ENCODE measurements around the gene CCDC86. TPM values are rescaled to one million over a fixed set of nuclear protein-coding genes. Genes with fewer than 3 reads are reported as not detected.
"Not testable (repeated sequence)": the region's sequence is repeated elsewhere in the genome, so short reads cannot be mapped to it uniquely, and the experiment has no call there.

CCDC86 gene
- total RNA-seq, 2 donors from 2014 or later: 25.9 to 85.7 TPM

DNA sequence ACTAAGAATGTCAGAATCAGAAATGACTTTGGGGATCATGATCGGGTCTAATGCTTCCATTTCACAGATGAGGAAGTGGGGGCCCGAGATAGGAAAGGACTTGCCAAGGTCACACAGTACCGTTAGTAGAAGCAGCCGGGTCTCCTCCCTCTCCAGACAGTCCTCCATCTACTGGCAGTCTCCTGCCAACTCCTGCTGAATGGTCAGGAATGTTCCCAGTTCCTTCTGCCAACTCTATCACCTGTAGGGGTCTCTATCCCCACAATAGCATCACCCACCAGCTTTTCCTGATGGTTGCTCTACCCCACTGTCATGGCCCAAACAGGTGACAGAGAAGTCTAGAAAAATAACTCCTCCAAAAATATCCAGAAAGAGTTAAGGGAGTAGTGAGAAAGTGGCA is 23.9 kb upstream of the CCDC86 start:
- no peaks in the 10 kb centered on the region for H3K4me1 Mint-ChIP-seq
- H3K27ac Mint-ChIP-seq: no peak overlapping the region
- no peak for ATAC-seq (replicated peaks)
- H3K4me3 Mint-ChIP-seq: no peak overlapping the region
- no peaks in the 10 kb centered on the region for H3K9me3 Mint-ChIP-seq
- H3K27me3 Mint-ChIP-seq: no peaks in the 10 kb centered on the region
- no peaks in the 10 kb centered on the region for H3K36me3 Mint-ChIP-seq (ENCODE audit: low read depth)

DNA sequence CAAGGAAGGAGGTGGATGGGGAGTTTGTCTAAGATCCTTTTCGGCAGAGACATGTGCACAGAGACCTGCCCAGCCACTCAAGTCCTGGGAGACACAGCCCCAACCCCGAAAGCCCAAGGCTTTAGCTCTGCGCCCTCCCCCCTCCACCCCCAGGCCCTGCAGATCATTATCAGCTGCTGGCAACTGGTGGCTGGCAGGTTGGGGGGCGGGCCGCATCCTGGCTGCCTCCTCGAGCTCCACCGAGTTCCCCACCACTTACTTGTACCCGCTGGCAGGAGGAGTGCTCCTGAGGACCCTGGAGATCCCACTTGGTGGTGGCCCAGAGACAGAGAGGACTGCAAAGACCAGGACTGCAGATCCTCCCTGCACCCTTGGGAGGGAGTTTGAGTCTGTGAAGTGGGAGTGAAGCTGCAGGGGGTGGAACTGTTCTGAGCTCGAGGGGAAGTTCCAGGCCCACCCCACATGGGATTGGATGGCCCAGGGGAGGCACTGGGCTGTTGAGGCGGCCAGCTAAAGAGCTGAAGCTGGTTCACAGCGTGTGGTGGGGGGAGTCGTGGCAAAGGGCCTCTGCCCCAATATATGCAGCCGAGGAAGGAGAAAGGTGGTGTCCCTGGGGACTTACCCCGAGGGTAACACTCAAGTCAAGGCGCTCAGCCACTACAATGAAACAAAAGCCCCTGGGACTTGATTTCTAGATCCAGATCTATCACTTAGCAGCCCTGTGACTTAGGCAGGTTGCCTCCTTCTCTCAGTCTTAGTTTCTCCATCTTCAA is 19.9 kb upstream of the CCDC86 start:
- no peak overlapping the region for H3K27ac Mint-ChIP-seq
- no peaks in the 10 kb centered on the region for H3K27me3 Mint-ChIP-seq
- no peak for ATAC-seq (replicated peaks)
- H3K9me3 Mint-ChIP-seq: no peaks in the 10 kb centered on the region
- no peak overlapping the region for H3K4me3 Mint-ChIP-seq
- H3K4me1 Mint-ChIP-seq: no peaks in the 10 kb centered on the region
- H3K36me3 Mint-ChIP-seq (ENCODE audit: low read depth): no peaks in the 10 kb centered on the region

DNA sequence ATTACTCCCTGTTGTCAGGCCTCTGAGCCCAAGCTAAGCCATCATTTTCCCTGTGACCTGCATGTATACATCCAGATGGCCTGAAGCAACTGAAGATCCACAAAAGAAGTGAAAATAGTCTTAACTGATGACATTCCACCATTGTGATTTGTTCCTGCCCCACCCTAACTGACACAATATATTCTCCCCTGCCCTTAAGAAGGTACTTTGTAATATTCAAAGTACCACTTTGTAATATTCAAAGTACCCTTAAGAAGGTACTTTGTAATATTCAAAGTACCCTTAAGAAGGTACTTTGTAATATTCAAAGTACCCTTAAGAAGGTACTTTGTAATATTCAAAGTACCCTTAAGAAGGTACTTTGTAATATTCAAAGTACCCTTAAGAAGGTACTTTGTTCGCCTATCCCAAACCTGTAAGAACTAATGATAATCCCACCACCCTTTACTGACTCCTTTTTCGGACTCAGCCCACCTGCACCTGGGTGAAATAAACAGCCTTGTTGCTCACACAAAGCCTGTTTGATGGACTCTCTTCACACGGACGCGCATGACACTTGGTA is 18.1 kb upstream of the CCDC86 start:
- H3K36me3 Mint-ChIP-seq (ENCODE audit: low read depth); H3K4me3 Mint-ChIP-seq; H3K27me3 Mint-ChIP-seq; H3K4me1 Mint-ChIP-seq; H3K27ac Mint-ChIP-seq; ATAC-seq (replicated peaks); H3K9me3 Mint-ChIP-seq: not testable (repeated sequence)

DNA sequence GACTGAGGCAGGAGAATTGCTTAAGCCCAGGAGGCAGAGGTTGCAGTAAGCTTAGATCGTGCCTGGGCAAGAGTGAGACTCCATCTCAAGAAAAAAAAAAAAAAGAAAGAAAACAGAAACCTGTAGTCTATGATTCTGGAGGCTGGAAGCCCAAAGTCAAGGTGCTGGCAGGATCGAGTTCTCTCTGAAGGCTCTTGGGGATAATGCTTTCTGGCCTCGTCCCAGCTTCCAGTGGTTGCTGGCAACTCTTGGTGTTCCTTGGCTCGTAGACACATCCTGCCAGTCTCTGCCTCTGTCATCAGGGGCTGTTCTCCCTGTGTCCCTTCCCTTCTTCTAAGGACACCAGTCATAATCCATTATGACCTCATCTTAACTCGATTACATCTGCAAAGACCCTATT is 16.8 kb upstream of the CCDC86 start:
- Mint-ChIP-seq H3K4me1 (no peaks in the 10 kb centered on the region), H3K36me3 (ENCODE audit: low read depth) (no peaks in the 10 kb centered on the region), H3K9me3 (no peaks in the 10 kb centered on the region), H3K27ac (no peak overlapping the region), H3K4me3 (no peak overlapping the region), H3K27me3 (peaks cover 4% of the 10 kb centered on the region)
- no peak for ATAC-seq (replicated peaks)

DNA sequence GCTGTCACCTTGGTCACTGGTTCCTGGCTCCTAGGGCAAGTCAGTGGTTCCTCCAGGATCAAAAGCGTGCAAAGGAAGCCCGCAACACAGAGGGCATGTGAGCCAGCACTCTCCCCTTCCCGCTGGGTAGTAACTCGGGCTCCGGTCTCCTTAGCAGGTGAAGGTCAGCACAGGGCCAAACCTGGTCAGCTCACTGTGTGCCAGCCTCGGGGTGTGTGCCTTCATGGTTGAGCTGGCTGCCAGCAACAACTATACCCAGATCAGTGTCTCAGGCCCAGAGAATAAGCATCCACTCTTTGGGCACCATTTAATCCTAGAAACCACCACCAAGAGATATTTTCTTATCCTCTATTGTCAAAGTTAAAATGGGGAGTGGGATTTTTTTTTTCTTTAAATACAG is 16.1 kb upstream of the CCDC86 start:
- H3K27ac Mint-ChIP-seq: no peak overlapping the region
- H3K27me3 Mint-ChIP-seq: peaks cover 4% of the 10 kb centered on the region
- ATAC-seq (replicated peaks): no peak
- no peaks in the 10 kb centered on the region for H3K4me1 Mint-ChIP-seq
- no peak overlapping the region for H3K4me3 Mint-ChIP-seq
- no peaks in the 10 kb centered on the region for H3K36me3 Mint-ChIP-seq (ENCODE audit: low read depth)
- no peaks in the 10 kb centered on the region for H3K9me3 Mint-ChIP-seq

DNA sequence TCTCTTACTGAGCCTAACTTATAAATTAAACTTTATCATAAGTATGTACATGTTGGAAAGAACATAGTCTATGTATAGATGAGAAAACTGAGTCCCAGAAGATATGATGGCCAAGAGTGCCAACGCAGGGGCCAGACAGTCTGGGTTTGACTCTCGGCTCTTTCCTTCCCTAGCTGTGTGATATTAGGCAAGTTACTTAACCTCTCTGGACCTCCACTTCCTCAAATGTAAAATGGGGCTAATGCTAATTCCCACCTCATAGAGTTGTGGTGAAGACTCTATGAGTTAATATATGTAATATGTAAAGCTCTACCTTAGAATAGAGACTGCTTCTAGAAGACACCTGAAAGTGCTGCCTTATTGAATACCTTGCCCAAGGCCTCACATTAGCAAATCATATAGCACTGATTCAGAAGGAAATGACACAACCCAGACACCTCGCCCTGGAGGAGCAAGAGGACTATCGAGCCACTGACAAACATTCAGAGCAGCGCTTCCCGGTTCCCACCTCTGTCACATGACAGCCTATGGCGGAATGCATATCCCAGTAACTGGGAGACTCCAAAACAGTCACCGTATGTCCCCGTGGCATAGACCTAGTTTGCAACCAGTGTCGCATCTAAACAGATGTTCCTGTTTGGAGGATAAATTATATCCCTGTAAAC is 11.3 kb upstream of the CCDC86 start:
- H3K4me3 Mint-ChIP-seq: no peak overlapping the region
- no peaks in the 10 kb centered on the region for H3K4me1 Mint-ChIP-seq
- no peaks in the 10 kb centered on the region for H3K36me3 Mint-ChIP-seq (ENCODE audit: low read depth)
- ATAC-seq (replicated peaks): peak; percentile 10
- H3K27me3 Mint-ChIP-seq: peaks cover 12% of the 10 kb centered on the region
- H3K9me3 Mint-ChIP-seq: no peaks in the 10 kb centered on the region
- H3K27ac Mint-ChIP-seq: no peak overlapping the region

DNA sequence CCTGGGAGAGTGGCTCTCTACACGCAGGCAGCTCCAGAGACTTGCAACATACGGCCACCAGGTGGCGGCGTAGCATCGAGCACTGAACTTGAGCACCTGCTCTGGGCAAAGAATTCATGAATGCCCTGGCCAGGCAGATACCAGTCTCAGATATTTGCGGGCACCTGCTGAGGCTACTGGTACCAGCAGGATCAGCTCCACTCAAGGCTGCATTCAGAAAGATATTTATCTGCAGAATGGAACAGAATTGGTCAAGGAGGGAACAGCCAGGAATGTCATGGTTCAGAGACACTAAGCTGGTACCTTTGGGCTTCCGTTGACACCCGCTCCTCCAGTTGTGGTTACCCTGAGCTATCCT is 10.8 kb upstream of the CCDC86 start:
- no peaks in the 10 kb centered on the region for H3K4me1 Mint-ChIP-seq
- H3K9me3 Mint-ChIP-seq: no peaks in the 10 kb centered on the region
- H3K4me3 Mint-ChIP-seq: no peak overlapping the region
- no peak overlapping the region for H3K27ac Mint-ChIP-seq
- H3K27me3 Mint-ChIP-seq: peaks cover 12% of the 10 kb centered on the region
- ATAC-seq (replicated peaks): peak; percentile 91
- no peaks in the 10 kb centered on the region for H3K36me3 Mint-ChIP-seq (ENCODE audit: low read depth)

DNA sequence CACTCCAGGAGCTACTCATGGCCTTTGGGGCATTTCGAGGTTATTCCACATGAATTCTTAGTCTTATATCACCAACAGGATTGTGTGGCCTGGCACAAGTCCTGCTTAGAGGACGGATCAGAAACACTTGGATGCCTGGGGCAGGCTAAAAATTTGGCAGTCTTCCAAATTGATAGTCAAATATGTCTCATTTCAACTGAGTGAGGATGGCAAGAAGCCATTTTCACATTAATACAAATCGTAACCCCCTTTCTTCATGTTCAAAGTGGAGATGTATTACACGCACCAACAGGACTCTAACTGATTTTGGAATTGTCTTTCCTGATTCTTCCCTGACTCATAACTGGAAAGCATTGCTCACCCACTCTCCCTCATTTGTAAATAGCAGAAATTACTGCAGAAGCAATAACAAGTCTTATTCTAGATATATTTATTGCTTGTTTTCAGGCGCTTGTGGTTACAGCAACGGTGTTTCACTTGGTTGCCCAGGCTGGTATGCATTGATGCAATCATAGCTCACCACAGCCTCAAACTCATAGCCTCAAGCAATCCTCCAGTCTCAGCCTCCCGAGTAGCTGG is 10.3 kb upstream of the CCDC86 start:
- peak; percentile 18 for ATAC-seq (replicated peaks)
- no peak overlapping the region for H3K4me3 Mint-ChIP-seq
- no peaks in the 10 kb centered on the region for H3K4me1 Mint-ChIP-seq
- H3K27ac Mint-ChIP-seq: no peak overlapping the region
- no peaks in the 10 kb centered on the region for H3K36me3 Mint-ChIP-seq (ENCODE audit: low read depth)
- H3K9me3 Mint-ChIP-seq: no peaks in the 10 kb centered on the region
- peaks cover 12% of the 10 kb centered on the region for H3K27me3 Mint-ChIP-seq

DNA sequence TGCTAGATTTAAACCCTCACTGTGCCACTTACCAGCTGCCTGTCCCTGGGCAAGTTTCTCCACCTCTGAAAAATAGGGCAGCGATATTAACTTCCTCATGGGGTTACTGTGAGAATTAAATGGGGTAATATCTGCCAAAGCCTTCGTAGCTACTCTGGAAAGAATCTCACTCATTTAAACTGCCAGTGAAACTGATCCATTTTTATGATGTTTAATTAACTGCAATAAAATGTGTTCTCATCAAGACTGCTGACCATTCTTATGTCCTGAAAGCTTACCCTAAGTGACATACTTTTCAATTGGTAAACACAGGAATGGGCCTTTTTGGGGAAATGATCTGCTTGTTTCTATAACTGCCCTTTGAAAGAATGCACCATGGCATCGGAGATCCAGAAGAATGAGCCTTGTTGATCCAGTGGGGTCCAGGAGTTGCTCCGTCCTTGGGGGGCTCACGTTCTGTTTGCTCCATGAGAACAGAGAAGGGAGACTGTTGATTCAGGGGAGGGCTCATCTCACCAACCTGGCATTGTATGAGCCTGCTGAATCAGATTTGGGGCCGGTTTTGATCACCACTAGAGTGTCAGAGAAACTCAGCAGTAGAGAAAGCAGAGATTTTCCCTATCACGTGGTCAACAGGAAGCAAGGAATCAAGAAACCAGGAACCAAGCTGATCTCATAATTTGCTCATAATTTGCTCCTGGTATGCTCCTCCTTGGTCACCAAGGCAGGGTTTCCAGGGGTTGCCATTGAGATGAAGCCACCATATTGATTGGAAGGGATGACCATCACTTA is 7.0 kb upstream of the CCDC86 start:
- Mint-ChIP-seq H3K9me3 (no peaks in the 10 kb centered on the region), H3K4me3 (no peak overlapping the region), H3K27me3 (peaks cover 8% of the 10 kb centered on the region), H3K27ac (no peak overlapping the region), H3K4me1 (no peaks in the 10 kb centered on the region), H3K36me3 (ENCODE audit: low read depth) (no peaks in the 10 kb centered on the region)
- no peak for ATAC-seq (replicated peaks)

DNA sequence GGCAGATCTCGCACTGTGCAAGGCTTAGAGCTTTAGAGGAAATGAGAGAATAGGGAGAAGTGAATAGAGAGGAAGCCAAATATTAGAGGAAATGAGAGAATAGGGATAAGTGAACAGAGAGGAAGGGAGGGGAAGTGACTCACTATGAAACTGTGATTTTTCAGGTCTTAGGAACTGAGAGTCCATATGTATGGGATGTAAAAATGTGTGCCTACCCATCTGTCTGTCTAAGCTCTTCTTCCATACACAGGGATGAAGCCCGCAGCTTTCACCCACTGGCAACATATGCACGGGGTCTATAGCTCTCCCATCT is 6.4 kb upstream of the CCDC86 start:
- no peak for ATAC-seq (replicated peaks)
- H3K9me3 Mint-ChIP-seq: no peaks in the 10 kb centered on the region
- H3K27ac Mint-ChIP-seq: no peak overlapping the region
- no peaks in the 10 kb centered on the region for H3K36me3 Mint-ChIP-seq (ENCODE audit: low read depth)
- H3K27me3 Mint-ChIP-seq: peaks cover 8% of the 10 kb centered on the region
- no peak overlapping the region for H3K4me3 Mint-ChIP-seq
- H3K4me1 Mint-ChIP-seq: no peaks in the 10 kb centered on the region

DNA sequence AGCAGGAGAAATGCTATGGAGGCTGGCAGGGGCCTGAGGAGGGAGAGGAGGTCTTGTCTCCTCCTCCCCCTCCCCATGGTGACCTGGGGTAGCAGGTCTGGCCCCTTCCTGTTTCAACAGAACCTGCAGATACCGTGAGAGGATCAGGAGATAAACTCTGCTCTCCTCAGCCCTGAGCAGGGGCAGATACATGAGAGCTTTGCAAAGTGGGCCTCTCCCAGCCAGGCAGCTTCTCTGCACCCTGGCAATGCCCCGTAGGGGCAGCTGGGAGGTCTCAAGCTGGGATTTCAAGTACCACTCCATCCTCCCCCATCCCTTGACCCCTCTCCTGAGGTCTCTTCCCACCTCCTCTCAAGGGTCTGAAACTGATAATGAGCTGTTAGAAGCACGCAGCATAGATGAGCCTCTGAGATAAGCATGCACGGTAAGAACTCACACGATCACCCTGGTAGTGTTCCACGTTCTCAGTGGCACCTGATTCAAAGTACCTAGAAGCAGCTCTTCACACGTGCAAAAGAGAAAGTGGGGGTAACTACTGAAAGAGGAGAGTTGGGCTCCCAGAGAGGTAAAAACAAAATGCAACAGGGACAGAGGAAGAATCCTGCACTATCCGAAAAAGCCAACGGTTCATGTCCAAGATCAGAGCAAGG is 4.9 kb upstream of the CCDC86 start:
- Mint-ChIP-seq H3K36me3 (ENCODE audit: low read depth) (peaks cover 5% of the 10 kb centered on the region), H3K9me3 (peaks cover 4% of the 10 kb centered on the region), H3K4me1 (peaks cover 11% of the 10 kb centered on the region), H3K27me3 (peaks cover 8% of the 10 kb centered on the region), H3K27ac (no peak overlapping the region), H3K4me3 (no peak overlapping the region)
- ATAC-seq (replicated peaks): no peak

DNA sequence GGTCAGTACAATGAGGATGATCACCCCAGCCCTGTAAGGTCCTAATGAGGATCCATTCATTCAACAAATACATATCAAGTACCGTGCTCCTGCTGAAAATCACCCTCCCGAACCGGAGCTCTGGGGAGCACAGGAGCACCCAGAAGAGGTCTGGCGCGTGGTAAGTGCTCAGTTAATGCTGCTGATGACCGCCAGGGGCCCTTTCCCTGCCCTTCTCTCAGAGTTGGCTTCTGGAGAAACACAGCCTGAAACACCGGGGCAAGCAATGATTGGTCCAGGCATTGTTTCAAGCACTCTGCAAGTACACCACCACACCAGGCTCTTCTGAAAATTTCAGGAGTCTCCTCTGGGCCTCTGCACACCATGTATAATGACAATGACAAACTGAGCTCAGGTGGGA is 3.8 kb upstream of the CCDC86 start:
- Mint-ChIP-seq H3K36me3 (ENCODE audit: low read depth) (peaks cover 17% of the 10 kb centered on the region), H3K9me3 (peaks cover 4% of the 10 kb centered on the region), H3K4me3 (no peak overlapping the region), H3K27me3 (peaks cover 1% of the 10 kb centered on the region), H3K27ac (no peak overlapping the region), H3K4me1 (peaks cover 11% of the 10 kb centered on the region)
- no peak for ATAC-seq (replicated peaks)

DNA sequence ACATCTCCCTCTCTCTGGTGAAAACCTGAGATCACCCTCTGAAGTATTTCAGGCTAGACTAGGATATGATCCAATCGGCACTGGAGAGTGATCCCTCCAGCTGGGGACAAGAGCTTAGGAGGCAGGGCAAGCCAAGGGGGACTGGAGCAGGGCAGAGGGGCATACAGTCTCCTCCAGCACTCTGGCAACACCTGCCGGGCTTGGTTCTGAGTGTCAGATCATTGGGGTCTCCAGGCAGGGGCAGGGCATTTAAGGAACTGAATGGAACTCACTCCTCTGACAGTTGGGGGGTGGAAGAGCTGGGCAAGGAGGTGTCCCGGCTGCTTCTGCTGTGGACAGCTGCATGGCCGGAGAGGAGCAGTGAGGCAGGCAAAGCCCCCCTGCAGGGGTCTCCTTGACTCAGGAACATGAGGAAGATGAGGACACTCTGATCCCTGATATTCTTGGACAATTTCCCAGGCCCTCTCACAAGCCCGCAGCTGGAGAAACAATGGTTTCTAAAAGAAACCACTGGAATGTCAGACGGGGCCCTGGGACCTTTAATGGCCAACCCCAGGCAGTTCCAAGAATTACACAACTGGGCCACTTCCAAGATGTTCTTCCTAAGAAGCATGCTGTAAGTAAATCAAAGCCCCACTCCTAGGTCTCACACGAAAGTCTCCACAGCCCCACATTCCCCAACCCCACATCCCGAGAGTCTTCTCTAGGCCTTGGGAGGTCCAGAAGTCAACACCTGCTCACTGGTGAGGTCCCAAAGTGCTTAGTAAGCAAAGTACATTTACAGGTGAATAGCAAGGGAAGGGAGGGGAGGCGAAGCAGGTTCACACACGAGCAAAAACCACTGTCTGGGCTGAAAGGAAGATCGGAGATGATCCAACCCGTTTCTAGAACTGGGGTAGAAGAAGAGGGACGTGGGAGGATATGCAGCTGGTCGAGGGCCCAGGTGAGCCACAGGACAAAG is 1.2 kb upstream of the CCDC86 start:
- H3K36me3 Mint-ChIP-seq (ENCODE audit: low read depth): peaks cover 41% of the 10 kb centered on the region
- H3K27ac Mint-ChIP-seq: peak overlapping the region; percentile 95
- H3K9me3 Mint-ChIP-seq: peaks cover 4% of the 10 kb centered on the region
- H3K4me1 Mint-ChIP-seq: peaks cover 33% of the 10 kb centered on the region
- H3K27me3 Mint-ChIP-seq: no peaks in the 10 kb centered on the region
- H3K4me3 Mint-ChIP-seq: peak overlapping the region; percentile 94
- ATAC-seq (replicated peaks): no peak

Data from activated T-helper 17 cell treated with anti-CD3 and anti-CD28 coated beads, Interleukin-2, amount 50 U/mL, for 72 hours (primary cell).